Astrocyte (in vitro differentiated cells and primary cell): ENCODE results near the gene FILIP1L.

Experiments
- EZH2 ChIP-seq: IDR thresholded peaks from 2 replicates; pipeline ENCODE4 v1.6.1; 2012; ENCODE audit warnings: mild to moderate bottlenecking, low read length, inconsistent platforms; ENCODE audit not compliant: insufficient read depth
- TF ChIP-seq, protein P1 (sequence below): IDR thresholded peaks from 2 replicates; pipeline ENCODE4 v1.5.1; 2011; ENCODE audit warnings: low read depth, mild to moderate bottlenecking, inconsistent platforms, low read length, moderate library complexity; ENCODE audit not compliant: insufficient read depth

DNA sequence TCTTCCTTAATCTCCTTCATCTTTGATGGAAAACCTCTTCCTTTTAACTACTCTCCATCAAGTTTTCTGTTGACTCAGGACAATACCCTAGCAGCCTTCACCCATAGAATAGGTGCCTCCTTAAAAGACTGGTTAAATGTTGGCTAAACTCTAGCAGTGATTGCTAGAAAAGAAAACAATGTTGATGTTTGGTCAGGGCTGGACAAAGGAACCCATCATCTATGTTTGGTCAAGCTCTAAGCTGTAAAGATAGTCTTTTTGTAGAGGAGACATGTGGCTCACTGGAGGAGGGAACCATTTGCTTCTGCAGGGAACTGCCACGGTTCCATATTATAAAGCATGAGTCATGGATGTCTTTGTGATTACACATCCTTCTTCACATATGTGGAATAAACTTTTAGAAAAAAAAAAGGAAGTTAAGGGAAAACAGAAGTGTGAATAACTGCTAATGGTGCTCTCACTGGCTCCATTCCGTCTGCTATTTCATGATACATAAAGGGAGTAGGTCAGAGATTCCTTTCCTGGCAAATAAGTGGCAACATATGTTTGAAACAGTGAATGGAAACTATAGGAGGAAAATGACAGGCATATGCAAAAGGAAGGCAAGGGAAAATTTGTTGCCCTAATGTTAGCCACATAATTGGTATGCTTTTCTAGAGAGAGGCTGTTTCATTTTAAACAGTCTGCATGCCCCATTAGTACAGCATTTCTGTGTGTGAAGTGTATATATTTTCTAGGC is 218.4 kb downstream of the FILIP1L start:
- TF ChIP-seq, protein P1, sequence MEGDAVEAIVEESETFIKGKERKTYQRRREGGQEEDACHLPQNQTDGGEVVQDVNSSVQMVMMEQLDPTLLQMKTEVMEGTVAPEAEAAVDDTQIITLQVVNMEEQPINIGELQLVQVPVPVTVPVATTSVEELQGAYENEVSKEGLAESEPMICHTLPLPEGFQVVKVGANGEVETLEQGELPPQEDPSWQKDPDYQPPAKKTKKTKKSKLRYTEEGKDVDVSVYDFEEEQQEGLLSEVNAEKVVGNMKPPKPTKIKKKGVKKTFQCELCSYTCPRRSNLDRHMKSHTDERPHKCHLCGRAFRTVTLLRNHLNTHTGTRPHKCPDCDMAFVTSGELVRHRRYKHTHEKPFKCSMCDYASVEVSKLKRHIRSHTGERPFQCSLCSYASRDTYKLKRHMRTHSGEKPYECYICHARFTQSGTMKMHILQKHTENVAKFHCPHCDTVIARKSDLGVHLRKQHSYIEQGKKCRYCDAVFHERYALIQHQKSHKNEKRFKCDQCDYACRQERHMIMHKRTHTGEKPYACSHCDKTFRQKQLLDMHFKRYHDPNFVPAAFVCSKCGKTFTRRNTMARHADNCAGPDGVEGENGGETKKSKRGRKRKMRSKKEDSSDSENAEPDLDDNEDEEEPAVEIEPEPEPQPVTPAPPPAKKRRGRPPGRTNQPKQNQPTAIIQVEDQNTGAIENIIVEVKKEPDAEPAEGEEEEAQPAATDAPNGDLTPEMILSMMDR = no peak
- no peak for TF ChIP-seq EZH2
